ENCODE data around the gene PGPEP1. TPM values are rescaled to one million over a fixed set of nuclear protein-coding genes. Genes with fewer than 3 reads are reported as not detected.

The PGPEP1 gene
- total and polyA plus RNA-seq, 10 donors, result 9.3 to 65.6 (median 37.4) TPM

DNA sequence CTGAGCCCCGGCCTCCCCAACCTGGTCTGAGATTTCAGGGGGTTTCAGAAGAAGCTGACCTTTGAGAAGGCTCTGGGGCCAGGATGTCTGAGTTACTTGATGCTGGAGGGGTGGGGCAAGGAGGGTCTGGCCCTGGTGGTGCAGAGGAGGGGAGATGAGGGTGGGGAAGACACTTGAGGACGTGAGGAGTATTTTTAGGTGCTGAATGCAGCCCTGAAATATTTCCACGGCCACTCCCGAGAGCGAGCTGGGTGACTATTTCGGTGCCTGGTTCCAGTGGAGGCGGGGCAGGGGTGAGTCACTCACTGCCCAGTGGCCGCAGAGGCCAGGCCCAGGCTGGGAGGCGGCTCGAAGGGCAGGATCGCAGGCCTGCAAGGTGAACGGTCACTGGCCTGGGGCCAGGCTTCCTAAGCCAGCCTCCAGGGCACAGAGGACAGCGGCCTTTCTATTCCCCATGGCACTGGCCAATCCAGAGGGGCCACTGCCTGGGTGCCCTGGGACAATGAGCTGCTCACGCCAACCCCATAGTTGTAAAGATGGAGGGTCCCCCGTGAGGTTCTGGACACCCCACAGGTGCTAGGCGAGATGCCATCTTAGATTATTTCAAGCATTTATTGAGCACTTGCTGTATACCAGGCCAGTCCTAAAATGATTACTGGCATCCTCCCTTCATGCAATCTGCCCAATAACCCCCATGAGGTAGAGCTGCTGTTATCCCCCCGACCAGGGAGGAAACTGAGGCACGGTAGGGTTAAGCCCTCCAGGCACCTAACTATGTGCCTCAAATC lies 39.3 kb upstream of the PGPEP1 start:
- H3K27ac ChIP-seq, result peak overlapping the region in 7 of 8 donors; percentile 39 to 99 (median 95)
- intact Hi-C loops (cut with DNase I; ENCODE audit: low total_unique reads), result no loop called here
- peaks cover 39 to 61% (median 41%) of the 10 kb centered on the region in 6 donors for H3K4me1 ChIP-seq
- WGBS, 5 donors, result 69 to 81% (median 72%) methylated on average over 10 to 18 of the region's 18 CpGs
- no peak for DNase-seq
- no peaks in the 10 kb centered on the region for H3K9me3 ChIP-seq
- no peaks in the 10 kb centered on the region for H3K27me3 ChIP-seq (replicated peaks in 1 of 7)
- no peak overlapping the region for H3K4me3 ChIP-seq
- peaks cover 0 to 3% (median 0%) of the 10 kb centered on the region in 6 donors for H3K36me3 ChIP-seq
- TF ChIP-seq POLR2A (IDR thresholded peaks at IDR 0.05), result no peak
- TF ChIP-seq POLR2AphosphoS5 (IDR thresholded peaks at IDR 0.05), result peak in 2 of 3 donors; percentile 26 to 58

DNA sequence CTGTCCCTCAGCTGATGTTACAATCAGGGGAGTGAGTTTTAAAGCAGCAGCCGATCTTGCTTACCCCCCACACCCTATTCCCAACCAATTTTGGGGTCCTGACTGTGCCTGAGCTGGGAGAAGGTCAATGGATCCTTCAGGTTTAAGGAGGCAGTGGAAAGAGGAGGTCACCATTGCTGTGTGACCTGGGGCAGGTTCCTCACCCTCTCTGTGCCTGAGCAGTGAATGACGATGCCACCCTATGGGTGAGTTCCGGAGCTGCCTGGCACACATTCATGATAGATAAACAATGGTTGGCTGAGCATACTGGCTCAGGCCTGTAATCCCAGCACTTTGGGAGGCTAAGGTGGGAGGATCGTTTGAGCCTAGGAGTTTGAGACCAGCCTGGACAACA lies 38.7 kb upstream of the PGPEP1 start:
- H3K27ac ChIP-seq, result peak overlapping the region; percentile 39 to 99 (median 96)

DNA sequence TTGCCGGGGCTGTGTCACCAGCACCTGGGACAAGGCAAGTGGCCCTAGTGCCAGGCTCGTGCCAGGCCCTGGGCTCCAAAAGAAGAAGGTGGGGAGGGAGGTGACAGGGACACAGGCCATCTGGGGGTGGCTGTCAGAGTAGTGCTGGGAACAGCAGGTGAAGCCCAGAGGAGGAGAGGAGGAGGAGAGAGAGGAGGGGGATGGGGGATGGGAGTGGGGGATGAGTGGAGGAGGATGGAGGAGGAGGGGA lies 36.3 kb upstream of the PGPEP1 start:
- peaks cover 0 to 30% (median 8%) of the 10 kb centered on the region in 6 donors for H3K36me3 ChIP-seq
- H3K4me3 ChIP-seq, result peak overlapping the region; percentile 9 to 68 (median 33)
- peak overlapping the region; percentile 93 to 99 (median 98) for H3K27ac ChIP-seq
- 2 to 12% (median 6%) methylated on average over 2 of the region's 2 CpGs for WGBS, 5 donors
- peak; percentile 83 for DNase-seq
- TF ChIP-seq POLR2A (IDR thresholded peaks at IDR 0.05) (no peak), POLR2AphosphoS5 (IDR thresholded peaks at IDR 0.05) (no peak)
- TF ChIP-seq, protein P1, sequence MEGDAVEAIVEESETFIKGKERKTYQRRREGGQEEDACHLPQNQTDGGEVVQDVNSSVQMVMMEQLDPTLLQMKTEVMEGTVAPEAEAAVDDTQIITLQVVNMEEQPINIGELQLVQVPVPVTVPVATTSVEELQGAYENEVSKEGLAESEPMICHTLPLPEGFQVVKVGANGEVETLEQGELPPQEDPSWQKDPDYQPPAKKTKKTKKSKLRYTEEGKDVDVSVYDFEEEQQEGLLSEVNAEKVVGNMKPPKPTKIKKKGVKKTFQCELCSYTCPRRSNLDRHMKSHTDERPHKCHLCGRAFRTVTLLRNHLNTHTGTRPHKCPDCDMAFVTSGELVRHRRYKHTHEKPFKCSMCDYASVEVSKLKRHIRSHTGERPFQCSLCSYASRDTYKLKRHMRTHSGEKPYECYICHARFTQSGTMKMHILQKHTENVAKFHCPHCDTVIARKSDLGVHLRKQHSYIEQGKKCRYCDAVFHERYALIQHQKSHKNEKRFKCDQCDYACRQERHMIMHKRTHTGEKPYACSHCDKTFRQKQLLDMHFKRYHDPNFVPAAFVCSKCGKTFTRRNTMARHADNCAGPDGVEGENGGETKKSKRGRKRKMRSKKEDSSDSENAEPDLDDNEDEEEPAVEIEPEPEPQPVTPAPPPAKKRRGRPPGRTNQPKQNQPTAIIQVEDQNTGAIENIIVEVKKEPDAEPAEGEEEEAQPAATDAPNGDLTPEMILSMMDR (IDR thresholded peaks at IDR 0.05 in 8 of 11, conservative IDR thresholded peaks at IDR 0.05 in 3 of 11), result no peak
- H3K9me3 ChIP-seq, result no peaks in the 10 kb centered on the region
- intact Hi-C loops (cut with DNase I; ENCODE audit: low total_unique reads), result no loop called here
- no peaks in the 10 kb centered on the region for H3K27me3 ChIP-seq (replicated peaks in 1 of 7)
- H3K4me1 ChIP-seq, result peaks cover 61 to 91% (median 70%) of the 10 kb centered on the region in 6 donors

More for the DNA sequence above, 38.7 kb upstream of the PGPEP1 start:
- peaks cover 45 to 66% (median 47%) of the 10 kb centered on the region in 6 donors for H3K4me1 ChIP-seq
- no peak overlapping the region for H3K4me3 ChIP-seq
- no peaks in the 10 kb centered on the region for H3K9me3 ChIP-seq
- H3K36me3 ChIP-seq, result peaks cover 0 to 6% (median 2%) of the 10 kb centered on the region in 6 donors
- WGBS, 5 donors, result 83 to 90% (median 86%) methylated on average over 4 of the region's 4 CpGs
- intact Hi-C loops (cut with DNase I; ENCODE audit: low total_unique reads), result no loop called here
- no peak for DNase-seq
- no peaks in the 10 kb centered on the region for H3K27me3 ChIP-seq (replicated peaks in 1 of 7)
- TF ChIP-seq, protein P1 (IDR thresholded peaks at IDR 0.05 in 8 of 11, conservative IDR thresholded peaks at IDR 0.05 in 3 of 11), result no peak
- no peak for TF ChIP-seq POLR2AphosphoS5 (IDR thresholded peaks at IDR 0.05)
- no peak for TF ChIP-seq POLR2A (IDR thresholded peaks at IDR 0.05)

DNA sequence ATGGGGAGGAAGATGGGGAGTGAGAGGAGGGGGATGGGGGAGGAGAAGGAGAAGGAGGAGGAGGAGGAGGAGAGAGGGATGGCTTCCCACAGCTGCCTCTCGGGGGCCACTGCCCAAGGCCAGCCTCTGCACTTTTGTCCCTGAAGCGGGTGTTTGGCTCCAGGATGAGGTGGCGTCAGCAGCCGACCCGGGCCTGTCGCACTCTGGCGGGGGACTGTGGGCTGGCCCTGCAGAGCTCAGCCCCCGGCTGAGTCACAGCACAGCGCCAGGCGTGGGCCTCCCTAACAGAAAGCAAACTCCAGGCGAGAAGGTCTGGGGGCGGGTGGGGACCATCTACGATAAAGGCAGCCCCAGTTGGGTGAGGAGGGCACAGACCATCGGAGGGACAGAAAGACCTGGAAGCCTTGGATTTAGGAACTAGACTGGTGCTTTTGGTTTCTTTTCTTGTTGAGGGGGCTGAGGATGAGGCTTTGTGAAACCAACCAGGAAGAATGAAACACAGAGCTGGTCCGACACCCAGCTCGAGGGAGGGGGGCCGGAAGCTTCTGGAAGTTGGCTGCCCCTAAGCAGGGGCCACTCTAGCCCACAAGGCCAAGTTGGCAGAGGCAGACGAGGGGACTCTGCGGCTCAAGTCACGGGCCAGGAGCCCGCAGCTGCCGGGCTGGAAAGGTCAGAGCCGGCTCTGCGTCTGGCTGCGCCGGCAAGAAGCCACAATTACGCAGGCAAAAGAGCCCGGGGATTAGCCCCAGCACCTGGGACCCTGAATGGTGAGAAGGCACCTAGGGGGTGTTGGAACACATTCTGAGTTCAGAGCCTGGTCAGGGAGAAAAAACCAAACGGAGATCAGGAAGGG lies 35.7 kb upstream of the PGPEP1 start:
- TF ChIP-seq POLR2AphosphoS5 (IDR thresholded peaks at IDR 0.05) (peak; percentile 89 to 93 (median 92)), POLR2A (IDR thresholded peaks at IDR 0.05) (peak in 2 of 3 donors; percentile 63 to 64)
- TF ChIP-seq, protein P1 (IDR thresholded peaks at IDR 0.05 in 8 of 11, conservative IDR thresholded peaks at IDR 0.05 in 3 of 11), result peak in 1 of 11 experiments; percentile 18
- intact Hi-C loops (cut with DNase I; ENCODE audit: low total_unique reads), result no loop called here
- H3K9me3 ChIP-seq, result no peaks in the 10 kb centered on the region
- H3K4me3 ChIP-seq, result peak overlapping the region; percentile 1 to 68 (median 33)
- peak overlapping the region; percentile 93 to 99 (median 98) for H3K27ac ChIP-seq
- WGBS, 5 donors, result 0% methylated on average over 25 to 29 of the region's 29 CpGs
- peaks cover 0 to 36% (median 13%) of the 10 kb centered on the region in 6 donors for H3K36me3 ChIP-seq
- peaks cover 61 to 96% (median 73%) of the 10 kb centered on the region in 6 donors for H3K4me1 ChIP-seq
- peak; percentile 94 for DNase-seq
- H3K27me3 ChIP-seq (replicated peaks in 1 of 7), result no peaks in the 10 kb centered on the region
